ENCODE results near the gene MFN1. TPM values are rescaled to one million over a fixed set of nuclear protein-coding genes. Genes with fewer than 3 reads are reported as not detected.

Gene MFN1
- total and polyA plus RNA-seq, 2 of the 13 experiments (the other 11 are each of a cell fraction or from before 2014, with no cell fraction given), result 25.2 to 37.5 TPM

GRCh38 chr3:179323197-179324110, 24.1 kb upstream of the MFN1 start (continued):
- TF ChIP-seq ZNF563 (CRISPR knock-in tag; IDR thresholded peaks at IDR 0.05) (no peak), ZNF33A (CRISPR knock-in tag; IDR thresholded peaks at IDR 0.05; ENCODE audit: borderline replicate concordance) (no peak), SAP130 (CRISPR knock-in tag; IDR thresholded peaks at IDR 0.05; ENCODE audit: low read depth) (peak; percentile 31), ZNF614 (CRISPR knock-in tag; IDR thresholded peaks at IDR 0.05; ENCODE audit: borderline replicate concordance) (0 out of 2 replicates have a peak, but pooled peaks have one; percentile 28), ZNF432 (CRISPR knock-in tag; IDR thresholded peaks at IDR 0.05; ENCODE audit: borderline replicate concordance) (no peak), ATF4 (CRISPR knock-in tag; IDR thresholded peaks at IDR 0.05) (peak in 1 of 2 experiments; percentile 14; a peak in 1 of 4 replicates), HMGXB3 (CRISPR knock-in tag; IDR thresholded peaks at IDR 0.05; ENCODE audit: borderline replicate concordance) (no peak), HHEX (CRISPR knock-in tag; IDR thresholded peaks at IDR 0.05) (no peak), CBX1 (IDR thresholded peaks at IDR 0.05; ENCODE audit: low read depth) (no peak), ZC3H4 (CRISPR knock-in tag; IDR thresholded peaks at IDR 0.05; ENCODE audit: borderline replicate concordance) (no peak), EZH2 (conservative IDR thresholded peaks at IDR 0.05; ENCODE audit: low read depth, low read length) (no peak), ZBTB21 (CRISPR knock-in tag; IDR thresholded peaks at IDR 0.05) (no peak), ZFP37 (CRISPR knock-in tag; IDR thresholded peaks at IDR 0.05; ENCODE audit: borderline replicate concordance) (no peak), ZFP90 (CRISPR knock-in tag; IDR thresholded peaks at IDR 0.05; ENCODE audit: borderline replicate concordance) (no peak), ZNF260 (CRISPR knock-in tag; IDR thresholded peaks at IDR 0.05; ENCODE audit: borderline replicate concordance, low read depth) (no peak), ZSCAN30 (CRISPR knock-in tag; IDR thresholded peaks at IDR 0.05) (no peak), ZZZ3 (CRISPR knock-in tag; IDR thresholded peaks at IDR 0.05; ENCODE audit: borderline replicate concordance) (no peak), ZNF382 (CRISPR knock-in tag; IDR thresholded peaks at IDR 0.05; ENCODE audit: borderline replicate concordance) (no peak), TEF (CRISPR knock-in tag; IDR thresholded peaks at IDR 0.05) (no peak), ZNF12 (CRISPR knock-in tag; IDR thresholded peaks at IDR 0.05) (no peak), USF2 (IDR thresholded peaks at IDR 0.05; ENCODE audit: low read depth, low read length) (no peak), USF2 (CRISPR knock-in tag; IDR thresholded peaks at IDR 0.05; ENCODE audit: borderline replicate concordance) (no peak; the same call in 1 of the 2 replicates)
